Measurements from ENCODE around the gene PNPLA8. TPM values are rescaled to one million over a fixed set of nuclear protein-coding genes. Genes with fewer than 3 reads are reported as not detected.
"Not testable (repeated sequence)": the region's sequence is repeated elsewhere in the genome, so short reads cannot be mapped to it uniquely, and the experiment has no call there.

PNPLA8 gene
- total RNA-seq, 1 donor from 2014 or later: 21.5 TPM

DNA sequence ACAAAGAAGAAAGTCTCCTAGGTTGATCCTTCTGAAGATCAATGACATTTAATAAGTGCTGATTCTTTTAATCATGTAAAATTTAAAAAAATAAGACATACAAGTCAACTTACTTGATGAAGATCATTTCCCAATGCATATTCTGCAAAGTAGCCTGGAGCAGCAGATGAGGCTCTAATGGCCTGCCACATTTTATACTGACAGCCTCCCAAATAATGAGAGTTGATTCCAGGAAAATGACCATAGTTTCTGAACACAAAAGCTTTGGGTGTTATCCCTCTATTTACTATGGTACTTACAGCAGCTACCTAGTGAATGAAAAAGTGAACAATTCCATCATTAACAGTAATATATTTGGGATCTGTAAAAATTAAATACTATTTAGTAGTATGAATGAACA, 38.3 kb downstream of the PNPLA8 start:
- Mint-ChIP-seq H3K4me1 (ENCODE audit: low read depth) (no peaks in the 10 kb centered on the region), H3K4me3 (ENCODE audit: low read depth) (no peak overlapping the region), H3K27me3 (ENCODE audit: low read depth) (no peaks in the 10 kb centered on the region), H3K36me3 (ENCODE audit: low read depth) (peaks cover 8% of the 10 kb centered on the region), H3K9me3 (no peaks in the 10 kb centered on the region), H3K27ac (no peak overlapping the region)
- intact Hi-C loops (cut with micrococcal nuclease): no loop called here
- DNase-seq (ENCODE audit: low spot score): no peak

DNA sequence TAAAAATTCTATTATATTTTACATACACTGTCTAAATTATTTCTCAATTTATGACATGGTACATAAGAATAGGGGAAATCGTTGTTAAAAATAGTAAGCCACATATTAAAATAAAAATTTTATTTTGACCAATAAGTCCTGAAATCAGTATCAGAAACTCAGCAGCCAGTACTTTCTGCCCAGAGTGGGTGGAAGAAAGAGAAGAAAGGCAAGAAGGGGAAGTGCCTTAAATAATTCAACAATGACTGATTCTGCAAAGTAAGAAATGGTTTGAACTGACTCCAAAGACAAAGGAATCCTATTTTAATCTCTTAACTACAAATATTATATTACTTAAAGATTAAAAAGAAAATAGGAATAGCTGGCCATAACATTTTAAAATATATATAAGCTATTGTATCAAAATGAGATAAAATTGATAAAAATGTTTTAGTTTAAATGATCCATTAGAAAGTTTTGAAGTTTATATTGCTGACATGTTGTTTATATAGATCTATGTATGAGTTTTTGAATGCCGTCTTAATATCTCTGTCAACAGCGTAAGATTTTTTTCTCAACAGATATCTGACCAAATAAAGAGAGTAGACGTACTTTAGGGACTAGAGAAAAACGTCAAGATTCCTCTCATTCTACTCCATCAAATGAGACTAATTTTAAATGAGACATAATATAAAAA, 39.5 kb downstream of the PNPLA8 start:
- Mint-ChIP-seq H3K4me1 (ENCODE audit: low read depth) (no peaks in the 10 kb centered on the region), H3K9me3 (no peaks in the 10 kb centered on the region), H3K27ac (no peak overlapping the region), H3K36me3 (ENCODE audit: low read depth) (peaks cover 7% of the 10 kb centered on the region), H3K4me3 (ENCODE audit: low read depth) (no peak overlapping the region), H3K27me3 (ENCODE audit: low read depth) (no peaks in the 10 kb centered on the region)
- no peak for DNase-seq (ENCODE audit: low spot score)
- intact Hi-C loops (cut with micrococcal nuclease): no loop called here

DNA sequence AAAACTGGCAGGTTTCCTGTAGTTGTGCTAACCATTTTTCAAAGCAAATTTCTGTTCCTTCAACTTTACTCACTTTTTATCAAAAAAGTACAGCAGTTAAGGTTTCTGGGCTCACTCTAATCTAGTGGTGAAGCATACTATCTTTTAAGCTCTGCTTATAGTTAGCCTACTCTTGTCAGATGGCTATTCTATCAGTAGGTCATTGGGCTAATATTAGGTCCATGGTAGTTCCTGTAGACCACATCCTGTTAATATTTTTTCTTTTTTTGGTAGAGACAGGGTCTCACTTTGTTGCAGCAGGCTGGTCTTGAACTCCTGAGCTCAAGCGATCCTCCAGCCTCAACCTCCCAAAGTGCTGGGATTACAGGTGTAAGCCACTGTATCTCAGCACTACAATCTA, 41.8 kb downstream of the PNPLA8 start:
- H3K36me3 Mint-ChIP-seq (ENCODE audit: low read depth): peaks cover 9% of the 10 kb centered on the region
- H3K4me1 Mint-ChIP-seq (ENCODE audit: low read depth): no peaks in the 10 kb centered on the region
- intact Hi-C loops (cut with micrococcal nuclease): no loop called here
- no peak overlapping the region for H3K27ac Mint-ChIP-seq
- H3K9me3 Mint-ChIP-seq: no peaks in the 10 kb centered on the region
- no peak overlapping the region for H3K4me3 Mint-ChIP-seq (ENCODE audit: low read depth)
- H3K27me3 Mint-ChIP-seq (ENCODE audit: low read depth): no peaks in the 10 kb centered on the region
- no peak for DNase-seq (ENCODE audit: low spot score)

DNA sequence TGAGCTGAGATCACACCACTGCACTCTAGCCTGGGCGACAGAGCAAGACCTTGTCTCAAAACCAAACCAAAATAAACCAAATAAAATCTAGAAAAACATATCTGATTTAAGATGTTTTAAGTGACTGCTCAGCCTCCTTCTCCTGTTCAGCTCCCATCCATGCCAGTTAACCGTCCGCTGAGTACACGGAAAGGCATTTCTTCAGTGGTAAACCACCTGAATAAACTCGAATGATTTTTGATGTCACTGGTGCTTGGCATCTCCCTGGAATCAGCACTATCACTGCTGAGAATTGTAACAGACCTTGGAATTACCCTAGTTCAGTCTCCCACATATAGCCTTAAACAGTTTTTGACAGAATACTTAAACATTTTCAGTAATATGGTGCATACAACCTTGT, 45.6 kb downstream of the PNPLA8 start:
- Mint-ChIP-seq H3K9me3 (no peaks in the 10 kb centered on the region), H3K36me3 (ENCODE audit: low read depth) (peaks cover 26% of the 10 kb centered on the region), H3K4me1 (ENCODE audit: low read depth) (no peaks in the 10 kb centered on the region), H3K27me3 (ENCODE audit: low read depth) (no peaks in the 10 kb centered on the region), H3K4me3 (ENCODE audit: low read depth) (no peak overlapping the region), H3K27ac (no peak overlapping the region)
- intact Hi-C loops (cut with micrococcal nuclease): no loop called here
- DNase-seq (ENCODE audit: low spot score): no peak

DNA sequence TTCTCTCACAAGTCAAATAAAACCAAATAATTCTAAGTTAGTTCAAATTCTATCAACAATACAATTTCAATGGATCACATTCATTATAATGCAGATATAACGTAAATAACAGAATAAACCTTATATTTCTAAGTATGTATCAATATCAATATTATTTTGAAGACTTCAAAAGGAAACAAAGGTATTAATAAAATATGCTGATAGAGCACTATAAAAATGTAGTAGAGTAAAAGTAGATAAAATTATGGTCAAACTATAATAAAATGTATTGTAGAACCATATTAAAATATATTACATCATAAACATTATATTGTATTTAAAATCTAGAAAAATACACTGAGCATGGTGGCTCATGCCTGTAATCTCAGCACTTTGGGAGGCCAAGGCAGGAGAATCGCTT, 46.2 kb downstream of the PNPLA8 start:
- Mint-ChIP-seq H3K27ac (no peak overlapping the region), H3K9me3 (no peaks in the 10 kb centered on the region), H3K4me3 (ENCODE audit: low read depth) (no peak overlapping the region), H3K27me3 (ENCODE audit: low read depth) (no peaks in the 10 kb centered on the region), H3K36me3 (ENCODE audit: low read depth) (peaks cover 24% of the 10 kb centered on the region), H3K4me1 (ENCODE audit: low read depth) (no peaks in the 10 kb centered on the region)
- DNase-seq (ENCODE audit: low spot score): no peak
- intact Hi-C loops (cut with micrococcal nuclease): no loop called here

DNA sequence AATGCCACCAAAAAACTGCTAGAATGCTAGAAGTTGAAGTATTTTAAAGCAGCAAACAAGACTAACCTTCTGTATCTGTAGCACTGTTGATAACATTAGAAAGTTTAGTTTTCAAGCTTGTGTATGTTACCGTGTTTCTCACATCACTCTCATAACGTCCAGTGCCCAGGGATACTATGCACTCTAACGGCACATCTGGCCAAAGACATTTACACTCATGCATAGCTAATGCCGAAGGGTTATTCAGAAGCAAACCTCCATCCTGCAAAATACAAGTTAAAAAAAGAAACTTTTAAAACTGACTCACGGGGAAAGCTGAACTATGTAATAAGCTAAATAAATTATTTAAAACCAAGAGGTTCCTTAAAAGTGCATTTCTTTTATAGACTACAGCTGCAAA, 46.8 kb downstream of the PNPLA8 start:
- H3K4me3 Mint-ChIP-seq (ENCODE audit: low read depth): no peak overlapping the region
- no peak overlapping the region for H3K27ac Mint-ChIP-seq
- H3K36me3 Mint-ChIP-seq (ENCODE audit: low read depth): peaks cover 20% of the 10 kb centered on the region
- no peaks in the 10 kb centered on the region for H3K27me3 Mint-ChIP-seq (ENCODE audit: low read depth)
- DNase-seq (ENCODE audit: low spot score): no peak
- no peaks in the 10 kb centered on the region for H3K9me3 Mint-ChIP-seq
- intact Hi-C loops (cut with micrococcal nuclease): no loop called here
- no peaks in the 10 kb centered on the region for H3K4me1 Mint-ChIP-seq (ENCODE audit: low read depth)

DNA sequence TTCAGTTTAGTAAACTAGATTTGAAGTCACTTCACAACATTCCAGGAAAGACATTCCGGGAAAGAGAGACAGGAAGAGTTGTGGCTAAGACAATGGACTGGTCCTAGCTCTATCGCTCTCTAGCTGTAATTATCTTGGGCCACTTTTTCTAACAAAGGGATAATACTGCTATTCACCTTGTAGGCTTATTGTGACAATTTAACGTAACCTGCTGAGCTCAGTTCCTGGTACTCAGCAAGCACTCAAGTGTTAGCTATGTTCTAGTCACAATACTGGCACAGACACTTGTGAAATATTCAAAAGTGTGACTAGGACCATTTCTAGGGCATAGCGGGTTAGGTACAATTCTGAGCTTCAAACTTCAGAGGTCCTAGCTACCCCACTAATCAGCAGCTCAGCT, 57.7 kb downstream of the PNPLA8 start:
- no peaks in the 10 kb centered on the region for H3K9me3 Mint-ChIP-seq
- intact Hi-C loops (cut with micrococcal nuclease): no loop called here
- DNase-seq (ENCODE audit: low spot score): no peak
- peaks cover 3% of the 10 kb centered on the region for H3K4me1 Mint-ChIP-seq (ENCODE audit: low read depth)
- H3K4me3 Mint-ChIP-seq (ENCODE audit: low read depth): no peak overlapping the region
- H3K27me3 Mint-ChIP-seq (ENCODE audit: low read depth): peaks cover 11% of the 10 kb centered on the region
- H3K36me3 Mint-ChIP-seq (ENCODE audit: low read depth): no peaks in the 10 kb centered on the region
- no peak overlapping the region for H3K27ac Mint-ChIP-seq

DNA sequence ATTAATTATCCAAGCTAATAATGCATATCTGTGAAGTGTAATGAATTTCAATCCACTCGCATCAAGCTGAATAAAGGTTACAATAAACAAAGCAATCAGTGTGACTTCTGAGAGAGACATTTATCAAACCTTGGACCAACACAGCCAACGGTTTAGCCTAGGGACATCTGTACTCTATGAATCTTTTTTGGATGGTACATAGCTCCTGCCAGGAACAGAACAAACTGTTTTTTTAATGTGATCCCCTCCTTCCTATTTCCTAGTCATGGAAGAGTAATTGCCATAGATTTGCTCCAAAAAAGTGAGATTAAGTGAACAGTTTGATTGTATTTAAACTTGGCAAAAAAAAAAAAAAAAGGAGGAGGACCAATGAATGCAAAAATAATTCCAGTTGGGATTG, 58.5 kb downstream of the PNPLA8 start:
- H3K27me3 Mint-ChIP-seq (ENCODE audit: low read depth): peaks cover 13% of the 10 kb centered on the region
- H3K9me3 Mint-ChIP-seq: no peaks in the 10 kb centered on the region
- no peak overlapping the region for H3K27ac Mint-ChIP-seq
- H3K4me1 Mint-ChIP-seq (ENCODE audit: low read depth): peaks cover 6% of the 10 kb centered on the region
- H3K4me3 Mint-ChIP-seq (ENCODE audit: low read depth): no peak overlapping the region
- no peak for DNase-seq (ENCODE audit: low spot score)
- no peaks in the 10 kb centered on the region for H3K36me3 Mint-ChIP-seq (ENCODE audit: low read depth)
- intact Hi-C loops (cut with micrococcal nuclease): no loop called here

DNA sequence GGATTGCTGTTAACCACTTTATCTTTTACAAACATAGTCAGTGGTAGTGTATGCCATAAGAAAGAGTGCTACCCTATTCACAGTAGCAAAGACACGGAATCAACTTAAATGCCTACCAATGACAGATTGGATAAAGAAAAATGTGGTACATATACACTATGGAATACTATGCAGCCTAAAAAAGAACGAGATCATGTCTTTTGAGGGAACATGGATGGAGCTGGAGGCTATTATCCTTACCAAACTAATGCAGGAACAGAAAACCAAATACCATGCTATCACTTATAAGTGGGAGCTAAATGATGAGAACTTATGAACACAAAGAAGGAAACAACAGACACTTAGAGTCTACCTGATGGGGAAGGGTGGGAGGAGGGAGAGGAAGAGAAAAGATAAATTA, 59.6 kb downstream of the PNPLA8 start:
- H3K9me3 Mint-ChIP-seq; H3K36me3 Mint-ChIP-seq (ENCODE audit: low read depth); H3K4me3 Mint-ChIP-seq (ENCODE audit: low read depth); H3K4me1 Mint-ChIP-seq (ENCODE audit: low read depth); H3K27ac Mint-ChIP-seq; DNase-seq (ENCODE audit: low spot score); intact Hi-C loops (cut with micrococcal nuclease): not testable (repeated sequence)
- H3K27me3 Mint-ChIP-seq (ENCODE audit: low read depth): peaks cover 18% of the 10 kb centered on the region

DNA sequence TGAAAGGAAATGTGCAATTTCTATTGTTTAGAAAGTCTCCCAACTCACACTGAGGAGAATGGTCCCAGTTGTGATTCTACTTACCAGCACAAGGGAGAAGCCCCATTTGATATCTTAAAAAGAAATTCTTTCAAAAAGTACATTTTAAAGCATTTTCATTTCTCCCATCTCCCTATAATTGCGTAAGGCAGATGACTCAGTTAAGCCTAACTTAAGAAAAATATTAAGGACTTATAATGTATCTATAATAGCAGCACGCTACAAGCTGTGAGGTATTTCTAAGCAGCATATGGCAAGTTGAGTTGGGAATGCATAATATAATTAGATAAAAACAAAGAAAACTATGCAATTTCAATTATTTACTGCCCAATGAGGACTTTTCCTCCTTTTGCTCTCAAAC, 61.2 kb downstream of the PNPLA8 start:
- Mint-ChIP-seq H3K4me3 (ENCODE audit: low read depth) (no peak overlapping the region), H3K27me3 (ENCODE audit: low read depth) (peaks cover 29% of the 10 kb centered on the region), H3K4me1 (ENCODE audit: low read depth) (peaks cover 6% of the 10 kb centered on the region), H3K9me3 (no peaks in the 10 kb centered on the region), H3K36me3 (ENCODE audit: low read depth) (no peaks in the 10 kb centered on the region), H3K27ac (no peak overlapping the region)
- intact Hi-C loops (cut with micrococcal nuclease): no loop called here
- DNase-seq (ENCODE audit: low spot score): no peak

DNA sequence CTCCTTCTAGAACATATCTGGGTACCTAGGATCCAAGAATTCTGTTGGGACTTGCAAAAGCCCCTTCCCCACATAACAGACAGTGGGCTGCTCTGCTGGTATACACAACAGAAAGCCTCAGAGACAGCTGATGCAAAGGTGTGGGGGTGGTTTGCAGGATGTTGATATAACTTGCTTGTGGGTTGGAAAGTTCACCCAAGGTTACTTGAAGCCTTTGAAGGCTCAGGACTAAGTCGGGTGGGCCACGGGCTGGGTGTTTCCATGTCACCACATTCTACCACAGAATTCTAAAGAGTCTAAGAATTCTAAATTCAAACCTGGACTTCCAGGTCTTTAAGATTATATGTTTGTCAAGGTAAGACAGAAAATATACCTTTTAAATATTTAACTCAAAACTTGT, 62.3 kb downstream of the PNPLA8 start:
- Mint-ChIP-seq H3K27ac (no peak overlapping the region), H3K4me1 (ENCODE audit: low read depth) (peaks cover 6% of the 10 kb centered on the region), H3K9me3 (no peaks in the 10 kb centered on the region), H3K36me3 (ENCODE audit: low read depth) (no peaks in the 10 kb centered on the region), H3K27me3 (ENCODE audit: low read depth) (peaks cover 33% of the 10 kb centered on the region), H3K4me3 (ENCODE audit: low read depth) (no peak overlapping the region)
- no peak for DNase-seq (ENCODE audit: low spot score)
- intact Hi-C loops (cut with micrococcal nuclease): no loop called here

DNA sequence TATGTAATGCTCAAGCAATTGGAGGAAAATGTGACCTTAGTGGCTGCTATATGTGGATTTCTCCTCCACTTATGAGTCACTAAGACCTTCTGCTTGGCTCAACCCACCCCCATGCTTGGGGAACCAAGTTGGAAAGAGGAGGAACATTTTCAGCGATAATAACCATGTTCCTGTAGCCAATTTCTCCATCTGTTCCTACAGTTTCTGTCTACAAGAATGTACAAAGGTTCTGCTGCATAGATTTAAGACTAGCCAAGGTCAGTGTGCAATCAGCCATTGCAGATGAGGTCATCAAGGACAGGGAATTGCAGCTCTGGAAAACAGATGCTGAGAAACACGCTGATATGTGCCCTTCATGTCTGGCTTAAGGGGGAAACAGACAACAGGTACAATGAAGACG, 64.1 kb downstream of the PNPLA8 start:
- Mint-ChIP-seq H3K27ac (no peak overlapping the region), H3K27me3 (ENCODE audit: low read depth) (peaks cover 45% of the 10 kb centered on the region)

DNA sequence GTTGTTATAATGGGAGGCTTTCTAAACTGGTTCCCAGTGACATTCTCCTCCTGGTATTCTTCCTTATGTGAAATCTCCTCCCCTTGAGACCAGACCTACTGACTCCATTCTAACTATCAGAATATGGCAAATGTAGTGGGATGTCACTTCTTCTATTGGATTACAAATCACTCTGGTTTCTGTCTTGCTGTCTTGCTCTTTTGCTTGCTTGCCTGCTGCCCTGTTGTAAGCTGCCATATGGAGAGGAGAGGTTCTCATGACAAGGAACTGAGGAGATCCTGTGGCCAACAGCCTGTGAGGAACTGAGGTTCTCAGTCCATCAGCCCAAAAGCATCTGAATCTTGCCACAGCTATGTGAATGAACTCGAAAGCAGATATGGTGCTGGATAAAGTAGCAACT, 65.0 kb downstream of the PNPLA8 start:
- Mint-ChIP-seq H3K4me1 (ENCODE audit: low read depth) (peaks cover 13% of the 10 kb centered on the region), H3K36me3 (ENCODE audit: low read depth) (no peaks in the 10 kb centered on the region), H3K27me3 (ENCODE audit: low read depth) (peaks cover 46% of the 10 kb centered on the region), H3K4me3 (ENCODE audit: low read depth) (no peak overlapping the region), H3K27ac (no peak overlapping the region), H3K9me3 (no peaks in the 10 kb centered on the region)
- intact Hi-C loops (cut with micrococcal nuclease): loop anchor here (2.0 kb wide), 1 partner anchor 280 kb away; no protein-coding TSS in a partner anchor
- no peak for DNase-seq (ENCODE audit: low spot score)

More for the DNA sequence above, 64.1 kb downstream of the PNPLA8 start:
- H3K4me3 Mint-ChIP-seq (ENCODE audit: low read depth): no peak overlapping the region
- DNase-seq (ENCODE audit: low spot score): no peak
- H3K4me1 Mint-ChIP-seq (ENCODE audit: low read depth): peaks cover 11% of the 10 kb centered on the region
- H3K9me3 Mint-ChIP-seq: no peaks in the 10 kb centered on the region
- no peaks in the 10 kb centered on the region for H3K36me3 Mint-ChIP-seq (ENCODE audit: low read depth)
- intact Hi-C loops (cut with micrococcal nuclease): loop anchor here (2.0 kb wide), 1 partner anchor 281 kb away; no protein-coding TSS in a partner anchor
